Naive thymus-derived CD4-positive, alpha-beta T cell (primary cell): ENCODE measurements around the gene UGT1A6. TPM values are rescaled to one million over a fixed set of nuclear protein-coding genes. Genes with fewer than 3 reads are reported as not detected.

ENCODE experiments used
- ATAC-seq: fragments of 150-1000 bp; cut with Tn5 transposase; 2 replicates; pipeline ENCODE4 v1.10.0; 2021; ENCODE audit warnings: mild to moderate bottlenecking, moderate library complexity
- CTCF ChIA-PET: fragments of 350-600 bp; sonication (Branson Sonifier 250); formaldehyde crosslinking; loops from one replicate; lab custom pipeline; 2021; ENCODE audit warnings: antibody characterized with exemption; lab: Charles Lee
- POLR2A ChIA-PET: fragments of 350-600 bp; sonication (Branson Sonifier 250); formaldehyde crosslinking; loops from one replicate; lab custom pipeline; 2021; ENCODE audit warnings: antibody characterized with exemption, inconsistent platforms; lab: Charles Lee
- DNase-seq, 9 donors: peaks; one replicate each; pipeline versions ENCODE4 v3.0.0 to v3.0.0-alpha.2; 2020 to 2022; ENCODE audit warnings: mixed read lengths in 1 of 9
- H3K27ac ChIP-seq: one replicate; pipeline ENCODE4 v1.7.0; 2013; ENCODE audit warnings: mild to moderate bottlenecking, low read depth, low read length, moderate library complexity
- H3K27me3 ChIP-seq, 2 donors: one replicate each; pipeline ENCODE4 v1.7.0; 2013; ENCODE audit warnings: low read length in 2 of 2, mild to moderate bottlenecking in 2 of 2, moderate library complexity in 2 of 2; ENCODE audit not compliant: control insufficient read depth in 2 of 2, insufficient read depth in 2 of 2
- H3K36me3 ChIP-seq, 3 experiments: 1 replicate in 2 of 3; 2 replicates in 1 of 3; pipeline ENCODE4 v1.7.0; 2013; ENCODE audit warnings: low read length in 3 of 3, mild to moderate bottlenecking in 3 of 3, moderate library complexity in 1 of 3; ENCODE audit not compliant: insufficient read depth in 3 of 3, control insufficient read depth in 2 of 3
- H3K4me1 ChIP-seq, 2 donors: one replicate each; pipeline ENCODE4 v1.7.0; 2013; ENCODE audit warnings: low read length in 2 of 2, mild to moderate bottlenecking in 2 of 2, moderate library complexity in 1 of 2; ENCODE audit not compliant: control insufficient read depth in 2 of 2, insufficient read depth in 2 of 2
- H3K4me3 ChIP-seq: 2 replicates; pipeline ENCODE4 v1.7.0; 2013; ENCODE audit warnings: mild to moderate bottlenecking, low read length
- H3K9me3 ChIP-seq, 3 experiments: 1 replicate in 2 of 3; 2 replicates in 1 of 3; pipeline ENCODE4 v1.7.0; 2013; ENCODE audit warnings: low read length in 3 of 3; ENCODE audit not compliant: control insufficient read depth in 2 of 3
- H3K27ac Mint-ChIP-seq, 9 donors: one replicate each; pipeline ENCODE4 v1.8.0; 2020 to 2022; ENCODE audit warnings: mixed read lengths in 9 of 9, mild to moderate bottlenecking in 8 of 9, moderate library complexity in 5 of 9, inconsistent platforms in 2 of 9
- H3K27me3 Mint-ChIP-seq, 5 donors: one replicate each; pipeline ENCODE4 v1.8.0; 2021 to 2022; ENCODE audit warnings: mixed read lengths in 5 of 5, mild to moderate bottlenecking in 1 of 5
- H3K36me3 Mint-ChIP-seq, 5 donors: one replicate each; pipeline ENCODE4 v1.8.0; 2020 to 2022; ENCODE audit warnings: mixed read lengths in 5 of 5, mild to moderate bottlenecking in 3 of 5, inconsistent platforms in 1 of 5
- H3K4me1 Mint-ChIP-seq, 7 donors: one replicate each; pipeline ENCODE4 v1.8.0; 2020 to 2022; ENCODE audit warnings: mixed read lengths in 7 of 7, mild to moderate bottlenecking in 3 of 7, inconsistent platforms in 1 of 7
- H3K4me3 Mint-ChIP-seq, 10 donors: one replicate each; pipeline ENCODE4 v1.8.0; 2020 to 2022; ENCODE audit warnings: mild to moderate bottlenecking in 10 of 10, mixed read lengths in 10 of 10, moderate library complexity in 6 of 10, inconsistent platforms in 2 of 10
- H3K9me3 Mint-ChIP-seq, 11 donors: one replicate each; pipeline ENCODE4 v1.8.0; 2020 to 2022; ENCODE audit warnings: mixed read lengths in 11 of 11, mild to moderate bottlenecking in 4 of 11, inconsistent platforms in 1 of 11, moderate library complexity in 1 of 11
- intact Hi-C, 2 donors: fragments of 100-400 bp; cut with micrococcal nuclease; formaldehyde crosslinking; loops; one replicate each; pipeline ENCODE4 v1.15.1; 2023
- polyA plus RNA-seq, 2 donors: library from polyadenylated mRNA; unstranded; fragments of 300-500 nt; fragmentation: Illumina TruSeq; gene quantifications; one replicate each; pipeline ENCODE4 v1.2.3, GENCODE V29; 2021
- total RNA-seq, 6 experiments: library from RNA in 5 of 6; stranded (reverse) in 5 of 6; gene quantifications; 1 replicate in 5 of 6; 2 replicates in 1 of 6; pipeline ENCODE4 v1.2.3 and lab custom pipeline; 2021 to 2026

The UGT1A6 gene
- total and polyA plus RNA-seq, 7 experiments from 2014 or later: not detected

DNA sequence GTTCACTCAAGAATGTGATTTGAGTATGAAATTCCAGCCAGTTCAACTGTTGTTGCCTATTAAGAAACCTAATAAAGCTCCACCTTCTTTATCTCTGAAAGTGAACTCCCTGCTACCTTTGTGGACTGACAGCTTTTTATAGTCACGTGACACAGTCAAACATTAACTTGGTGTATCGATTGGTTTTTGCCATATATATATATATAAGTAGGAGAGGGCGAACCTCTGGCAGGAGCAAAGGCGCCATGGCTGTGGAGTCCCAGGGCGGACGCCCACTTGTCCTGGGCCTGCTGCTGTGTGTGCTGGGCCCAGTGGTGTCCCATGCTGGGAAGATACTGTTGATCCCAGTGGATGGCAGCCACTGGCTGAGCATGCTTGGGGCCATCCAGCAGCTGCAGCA is 67.4 kb downstream of the UGT1A6 start, which contains the start of gene UGT1A1:
Gene UGT1A1, plus strand, starts transcription at position 228 of the 400 bp plus-strand sequence. Its CDS starts 18 bp downstream, at position 246.
- Mint-ChIP-seq H3K27ac (no peak within 1 kb of the TSS), H3K36me3 (no peaks in the 10 kb centered on the region), H3K27me3 (peaks cover 9 to 20% (median 11%) of the 10 kb centered on the region in 5 donors), H3K4me1 (no peaks in the 10 kb centered on the region), H3K4me3 (no peak within 1 kb of the TSS), H3K9me3 (peaks cover 0 to 2% (median 0%) of the 10 kb centered on the region in 11 donors)
- POLR2A ChIA-PET: no interaction called here
- CTCF ChIA-PET: no interaction called here
- DNase-seq: no peak
- intact Hi-C loops: no loop called here
- H3K9me3 ChIP-seq: no peaks in the 10 kb centered on the region
- no peaks in the 10 kb centered on the region for H3K4me1 ChIP-seq
- H3K27me3 ChIP-seq: no peaks in the 10 kb centered on the region
- ATAC-seq: no peak
- no peak within 1 kb of the TSS for H3K4me3 ChIP-seq
- H3K36me3 ChIP-seq: no peaks in the 10 kb centered on the region
- no peak within 1 kb of the TSS for H3K27ac ChIP-seq

- intact Hi-C loops: no loop called here
- no peak overlapping the region for H3K27ac ChIP-seq
- ATAC-seq (no peak), DNase-seq (no peak)
- H3K4me3 ChIP-seq: no peak overlapping the region
- no peaks in the 10 kb centered on the region for H3K9me3 ChIP-seq
- no peaks in the 10 kb centered on the region for H3K36me3 ChIP-seq
- H3K27me3 ChIP-seq: no peaks in the 10 kb centered on the region
- Mint-ChIP-seq H3K36me3 (no peaks in the 10 kb centered on the region), H3K4me3 (no peak overlapping the region), H3K27me3 (peaks cover 9 to 20% (median 16%) of the 10 kb centered on the region in 5 donors), H3K9me3 (peaks cover 0 to 3% (median 0%) of the 10 kb centered on the region in 11 donors), H3K4me1 (no peaks in the 10 kb centered on the region), H3K27ac (no peak overlapping the region)
- no peaks in the 10 kb centered on the region for H3K4me1 ChIP-seq
- ChIA-PET POLR2A (no interaction called here), CTCF (interaction anchor here (0.7 kb wide), 1 partner anchor 15 kb away, joined by 4 read pairs; no protein-coding TSS in a partner anchor)
Observed at GRCh38 chr2:233761040-233761769, 68.5 kb downstream of the UGT1A6 start.

DNA sequence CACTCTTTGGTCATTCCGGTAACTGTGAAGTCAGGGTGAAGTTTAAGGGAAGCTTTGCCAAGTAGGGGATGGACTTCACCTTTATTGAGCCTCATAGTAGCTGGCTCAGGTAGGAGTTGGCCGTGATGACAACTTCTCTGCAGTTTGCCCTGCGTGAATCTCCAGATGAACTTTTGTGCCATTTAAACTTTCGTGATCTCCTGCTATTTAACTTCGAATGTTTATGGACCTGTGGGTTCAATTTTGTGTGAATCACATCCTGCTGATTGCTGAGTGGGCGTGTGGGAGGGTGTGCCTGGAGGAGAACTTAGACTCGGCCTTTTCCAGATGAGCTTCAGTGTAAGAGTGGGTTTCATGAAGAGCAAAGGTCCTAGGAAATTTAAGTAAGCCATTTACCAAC is 71.6 kb downstream of the UGT1A6 start:
- ATAC-seq (no peak), DNase-seq (no peak)
- H3K4me3 ChIP-seq: no peak overlapping the region
- POLR2A ChIA-PET: no interaction called here
- intact Hi-C loops: no loop called here
- no peaks in the 10 kb centered on the region for H3K4me1 Mint-ChIP-seq
- H3K9me3 Mint-ChIP-seq: peaks cover 0 to 3% (median 0%) of the 10 kb centered on the region in 11 donors
- no peak overlapping the region for H3K27ac ChIP-seq
- no peak overlapping the region for H3K27ac Mint-ChIP-seq
- H3K27me3 ChIP-seq: no peaks in the 10 kb centered on the region
- no peaks in the 10 kb centered on the region for H3K9me3 ChIP-seq
- no peaks in the 10 kb centered on the region for H3K36me3 ChIP-seq
- no peaks in the 10 kb centered on the region for H3K4me1 ChIP-seq
- H3K27me3 Mint-ChIP-seq: peaks cover 12 to 32% (median 25%) of the 10 kb centered on the region in 5 donors
- no peak overlapping the region for H3K4me3 Mint-ChIP-seq
- no peaks in the 10 kb centered on the region for H3K36me3 Mint-ChIP-seq
- CTCF ChIA-PET: no interaction called here

DNA sequence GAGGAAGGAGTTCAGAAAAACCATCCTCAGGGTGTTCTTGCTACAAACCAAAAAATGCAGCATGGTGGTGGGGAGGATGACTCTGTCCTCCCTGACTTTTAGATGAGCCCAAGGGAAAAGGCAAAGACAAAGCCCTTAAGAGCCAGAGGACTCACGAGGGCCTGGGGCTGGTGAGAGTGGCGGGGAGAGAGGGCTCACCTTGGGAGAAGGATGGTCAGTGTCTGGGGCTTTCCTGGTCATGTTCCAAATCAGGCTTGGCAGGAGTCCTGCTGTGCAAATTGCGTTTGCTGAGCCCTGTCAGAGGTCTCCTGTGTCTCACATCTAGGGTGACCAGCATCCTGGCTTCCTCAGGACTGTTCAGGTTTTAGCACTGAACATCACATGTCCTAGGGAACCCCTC is 72.1 kb downstream of the UGT1A6 start:
- no peak overlapping the region for H3K27ac Mint-ChIP-seq
- intact Hi-C loops: no loop called here
- H3K4me1 Mint-ChIP-seq: no peaks in the 10 kb centered on the region
- H3K9me3 Mint-ChIP-seq: peaks cover 0 to 3% (median 0%) of the 10 kb centered on the region in 11 donors
- no peaks in the 10 kb centered on the region for H3K27me3 ChIP-seq
- no peaks in the 10 kb centered on the region for H3K9me3 ChIP-seq
- H3K4me1 ChIP-seq: no peaks in the 10 kb centered on the region
- H3K4me3 ChIP-seq: no peak overlapping the region
- H3K36me3 ChIP-seq: no peaks in the 10 kb centered on the region
- DNase-seq (no peak), ATAC-seq (no peak)
- peaks cover 12 to 35% (median 28%) of the 10 kb centered on the region in 5 donors for H3K27me3 Mint-ChIP-seq
- H3K36me3 Mint-ChIP-seq: no peaks in the 10 kb centered on the region
- ChIA-PET POLR2A (no interaction called here), CTCF (no interaction called here)
- no peak overlapping the region for H3K4me3 Mint-ChIP-seq
- no peak overlapping the region for H3K27ac ChIP-seq

DNA sequence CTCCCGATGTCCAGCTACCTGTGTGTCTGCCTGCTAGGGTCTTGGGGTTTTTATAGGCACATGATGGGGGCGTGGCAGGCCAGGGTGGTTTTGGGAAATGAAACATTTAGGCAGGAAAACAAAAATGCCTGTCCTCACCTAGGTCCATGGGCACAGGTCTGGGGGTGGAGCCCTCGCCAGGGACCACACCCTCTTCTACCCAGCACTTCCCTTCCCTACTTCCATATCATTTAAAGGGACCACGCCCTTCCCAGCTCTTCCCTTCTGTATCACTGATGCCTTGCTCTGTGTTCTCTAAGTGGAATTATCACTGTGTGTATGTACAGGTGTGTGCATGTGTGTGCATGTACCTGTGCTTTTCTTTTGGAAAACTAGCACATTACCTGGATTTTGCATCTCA is 73.7 kb downstream of the UGT1A6 start:
- ChIA-PET POLR2A (no interaction called here), CTCF (no interaction called here)
- intact Hi-C loops: no loop called here
- Mint-ChIP-seq H3K4me3 (no peak overlapping the region), H3K27ac (no peak overlapping the region), H3K4me1 (no peaks in the 10 kb centered on the region), H3K27me3 (peaks cover 18 to 39% (median 28%) of the 10 kb centered on the region in 5 donors), H3K36me3 (no peaks in the 10 kb centered on the region), H3K9me3 (peaks cover 0 to 3% (median 0%) of the 10 kb centered on the region in 11 donors)
- H3K4me1 ChIP-seq: no peaks in the 10 kb centered on the region
- H3K27ac ChIP-seq: no peak overlapping the region
- ATAC-seq (no peak), DNase-seq (no peak)
- no peaks in the 10 kb centered on the region for H3K27me3 ChIP-seq
- no peaks in the 10 kb centered on the region for H3K36me3 ChIP-seq
- H3K4me3 ChIP-seq: no peak overlapping the region
- H3K9me3 ChIP-seq: no peaks in the 10 kb centered on the region

DNA sequence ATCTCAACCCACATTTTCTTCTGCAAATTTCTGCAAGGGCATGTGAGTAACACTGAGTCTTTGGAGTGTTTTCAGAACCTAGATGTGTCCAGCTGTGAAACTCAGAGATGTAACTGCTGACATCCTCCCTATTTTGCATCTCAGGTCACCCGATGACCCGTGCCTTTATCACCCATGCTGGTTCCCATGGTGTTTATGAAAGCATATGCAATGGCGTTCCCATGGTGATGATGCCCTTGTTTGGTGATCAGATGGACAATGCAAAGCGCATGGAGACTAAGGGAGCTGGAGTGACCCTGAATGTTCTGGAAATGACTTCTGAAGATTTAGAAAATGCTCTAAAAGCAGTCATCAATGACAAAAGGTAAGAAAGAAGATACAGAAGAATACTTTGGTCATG is 75.4 kb downstream of the UGT1A6 start:
- H3K27ac ChIP-seq: no peak overlapping the region
- no peaks in the 10 kb centered on the region for H3K4me1 ChIP-seq
- no peaks in the 10 kb centered on the region for H3K4me1 Mint-ChIP-seq
- H3K4me3 ChIP-seq: no peak overlapping the region
- peaks cover 0 to 3% (median 0%) of the 10 kb centered on the region in 11 donors for H3K9me3 Mint-ChIP-seq
- peaks cover 15 to 39% (median 28%) of the 10 kb centered on the region in 5 donors for H3K27me3 Mint-ChIP-seq
- no peak for DNase-seq
- no peak for ATAC-seq
- H3K4me3 Mint-ChIP-seq: no peak overlapping the region
- intact Hi-C loops: no loop called here
- no peaks in the 10 kb centered on the region for H3K36me3 Mint-ChIP-seq
- ChIA-PET CTCF (no interaction called here), POLR2A (no interaction called here)
- H3K9me3 ChIP-seq: no peaks in the 10 kb centered on the region
- H3K36me3 ChIP-seq: no peaks in the 10 kb centered on the region
- H3K27me3 ChIP-seq: no peaks in the 10 kb centered on the region
- no peak overlapping the region for H3K27ac Mint-ChIP-seq

GRCh38 chr2:233769260-233769659 is 76.6 kb downstream of the UGT1A6 start:
- intact Hi-C loops: no loop called here
- Mint-ChIP-seq H3K4me3 (no peak overlapping the region), H3K36me3 (no peaks in the 10 kb centered on the region), H3K9me3 (peaks cover 0 to 3% (median 0%) of the 10 kb centered on the region in 11 donors), H3K27ac (no peak overlapping the region), H3K4me1 (no peaks in the 10 kb centered on the region), H3K27me3 (peaks cover 9 to 32% (median 19%) of the 10 kb centered on the region in 5 donors)
- H3K27ac ChIP-seq: no peak overlapping the region
- DNase-seq (no peak), ATAC-seq (no peak)
- POLR2A ChIA-PET: no interaction called here
- H3K36me3 ChIP-seq: no peaks in the 10 kb centered on the region
- H3K9me3 ChIP-seq: no peaks in the 10 kb centered on the region
- no peaks in the 10 kb centered on the region for H3K4me1 ChIP-seq
- CTCF ChIA-PET: interaction anchor here (0.6 kb wide), 1 partner anchor 166 kb away, joined by 3 read pairs; no protein-coding TSS in a partner anchor
- no peaks in the 10 kb centered on the region for H3K27me3 ChIP-seq
- H3K4me3 ChIP-seq: no peak overlapping the region
